SK-N-SH treated with all-trans-retinoic acid at 6 μM for 48 hours (cell line): Measurements from ENCODE around the gene NAA10.

Experiments used
- ATAC-seq: fragments of 200-7000 bp; cut with Tn5 transposase; 3 replicates; pipeline ENCODE4 v1.9.1; 2020; ENCODE audit warnings: mild to moderate bottlenecking, moderate library complexity
- ARNTL ChIP-seq: fragments of 450-650 bp; formaldehyde crosslinking; IDR thresholded peaks from 2 replicates; pipeline ENCODE4 v1.5.0; 2020; ENCODE audit warnings: low read depth, mild to moderate bottlenecking, moderate library complexity, borderline replicate concordance
- BACH2 ChIP-seq: fragments of 250-450 bp; sonication (Bioruptor Pico); IDR thresholded peaks from 2 replicates; pipeline ENCODE4 v1.9.0; 2021; ENCODE audit warnings: mild to moderate bottlenecking, borderline replicate concordance
- CREB5 ChIP-seq: fragments of 250-450 bp; sonication (Bioruptor Pico); IDR thresholded peaks from 2 replicates; pipeline ENCODE4 v1.5.1; 2020; ENCODE audit warnings: low read depth, mild to moderate bottlenecking, moderate library complexity
- CSDC2 ChIP-seq: fragments of 250-450 bp; sonication (Bioruptor Pico); IDR thresholded peaks from 2 replicates; pipeline ENCODE4 v1.5.0; 2020; ENCODE audit warnings: mild to moderate bottlenecking, moderate library complexity
- CSRNP3 ChIP-seq: fragments of 250-450 bp; sonication (Bioruptor Pico); IDR thresholded peaks from 2 replicates; pipeline ENCODE4 v1.5.1; 2021; ENCODE audit warnings: mild to moderate bottlenecking, moderate library complexity
- ESRRG ChIP-seq: fragments of 250-450 bp; sonication (Bioruptor Pico); IDR thresholded peaks from 2 replicates; pipeline ENCODE4 v1.6.1; 2021; ENCODE audit warnings: mild to moderate bottlenecking
- ISL1 ChIP-seq: fragments of 250-450 bp; sonication (Bioruptor Pico); IDR thresholded peaks from 2 replicates; pipeline ENCODE4 v2.1.2; 2022; ENCODE audit warnings: mild to moderate bottlenecking, moderate library complexity
- OSR1 ChIP-seq: fragments of 250-450 bp; sonication (Bioruptor Pico); IDR thresholded peaks from 2 replicates; pipeline ENCODE4 v1.8.0; 2022; ENCODE audit warnings: moderate library complexity, mild to moderate bottlenecking, inconsistent platforms
- PATZ1 ChIP-seq: fragments of 250-450 bp; sonication (Bioruptor Pico); IDR thresholded peaks from 2 replicates; pipeline ENCODE4 v1.8.0; 2020; ENCODE audit warnings: mild to moderate bottlenecking, moderate library complexity, borderline replicate concordance
- POU6F1 ChIP-seq: fragments of 250-450 bp; sonication (Bioruptor Pico); IDR thresholded peaks from 2 replicates; pipeline ENCODE4 v1.8.0; 2021; ENCODE audit warnings: low read depth, mild to moderate bottlenecking, moderate library complexity, borderline replicate concordance
- PPARA ChIP-seq: fragments of 250-450 bp; sonication (Bioruptor Pico); IDR thresholded peaks from 2 replicates; pipeline ENCODE4 v1.5.0; 2020; ENCODE audit warnings: mild to moderate bottlenecking, borderline replicate concordance
- RARB ChIP-seq: fragments of 250-450 bp; sonication (Bioruptor Pico); IDR thresholded peaks from 2 replicates; pipeline ENCODE4 v1.8.0; 2021; ENCODE audit warnings: mild to moderate bottlenecking, moderate library complexity
- SNAI2 ChIP-seq: fragments of 250-450 bp; sonication (Bioruptor Pico); IDR thresholded peaks from 2 replicates; pipeline ENCODE4 v1.5.0; 2020; ENCODE audit warnings: mild to moderate bottlenecking, moderate library complexity
- TCF4 ChIP-seq: fragments of 250-450 bp; sonication (Bioruptor Pico); IDR thresholded peaks from 2 replicates; pipeline ENCODE4 v1.8.0; 2021; ENCODE audit warnings: mild to moderate bottlenecking, moderate library complexity, borderline replicate concordance
- TSHZ2 ChIP-seq: fragments of 250-450 bp; sonication (Bioruptor Pico); IDR thresholded peaks from 2 replicates; pipeline ENCODE4 v1.5.0; 2020; ENCODE audit warnings: mild to moderate bottlenecking, moderate library complexity
- ZC3H10 ChIP-seq: fragments of 250-450 bp; sonication (Bioruptor Pico); IDR thresholded peaks from 2 replicates; pipeline ENCODE4 v1.5.1; 2021; ENCODE audit warnings: mild to moderate bottlenecking, moderate library complexity
- ZFP3 ChIP-seq: fragments of 250-450 bp; sonication (Bioruptor Pico); IDR thresholded peaks from 2 replicates; pipeline ENCODE4 v1.5.0; 2020; ENCODE audit warnings: mild to moderate bottlenecking, moderate library complexity
- ZFP30 ChIP-seq: fragments of 450-650 bp; formaldehyde crosslinking; IDR thresholded peaks from 2 replicates; pipeline ENCODE4 v1.5.0; 2022; ENCODE audit warnings: mild to moderate bottlenecking, moderate library complexity
- ZNF70 ChIP-seq: fragments of 450-650 bp; formaldehyde crosslinking; IDR thresholded peaks from 2 replicates; pipeline ENCODE4 v1.5.0; 2020; ENCODE audit warnings: mild to moderate bottlenecking, moderate library complexity
- ZNF8 ChIP-seq: fragments of 450-650 bp; formaldehyde crosslinking; IDR thresholded peaks from 2 replicates; pipeline ENCODE4 v1.5.0; 2020; ENCODE audit warnings: mild to moderate bottlenecking, moderate library complexity

The NAA10 gene

GRCh38 chrX:153908219-153908860, 26.5 kb downstream of the NAA10 start:
- no peak for ATAC-seq
- TF ChIP-seq ESRRG (CRISPR knock-in tag) (no peak), ZNF70 (CRISPR knock-in tag) (no peak), CSDC2 (CRISPR knock-in tag) (no peak), PPARA (CRISPR knock-in tag) (no peak), ZNF8 (CRISPR knock-in tag) (no peak), RARB (CRISPR knock-in tag) (no peak), CREB5 (CRISPR knock-in tag) (no peak), TCF4 (CRISPR knock-in tag) (no peak), BACH2 (CRISPR knock-in tag) (no peak), ISL1 (CRISPR knock-in tag) (no peak), OSR1 (CRISPR knock-in tag) (no peak), TSHZ2 (CRISPR knock-in tag) (no peak), POU6F1 (CRISPR knock-in tag) (no peak), ZFP3 (CRISPR knock-in tag) (no peak), ARNTL (no peak), ZFP30 (CRISPR knock-in tag) (no peak), CSRNP3 (no peak), SNAI2 (CRISPR knock-in tag) (no peak)

- TF ChIP-seq TSHZ2 (CRISPR knock-in tag) (no peak), ZC3H10 (no peak)
- ATAC-seq = no peak
Observed at GRCh38 chrX:153907456-153907855, 27.4 kb downstream of the NAA10 start.

GRCh38 chrX:153906126-153906917, 28.5 kb downstream of the NAA10 start:
- ATAC-seq = no peak
- TF ChIP-seq PATZ1 (CRISPR knock-in tag) (no peak), CSDC2 (CRISPR knock-in tag) (no peak), RARB (CRISPR knock-in tag) (no peak), PPARA (CRISPR knock-in tag) (no peak), CSRNP3 (no peak), ESRRG (CRISPR knock-in tag) (no peak), BACH2 (CRISPR knock-in tag) (no peak), POU6F1 (CRISPR knock-in tag) (no peak), TCF4 (CRISPR knock-in tag) (no peak), SNAI2 (CRISPR knock-in tag) (no peak)
